Glomerular visceral epithelial cell (primary cell): Measurements from ENCODE around the gene CPED1.
"Not testable (repeated sequence)": the region's sequence is repeated elsewhere in the genome, so short reads cannot be mapped to it uniquely, and the experiment has no call there.

Experiments used
- DNase-seq: peaks from one replicate; pipeline ENCODE4 v3.0.0-alpha.2; 2016; ENCODE audit errors: extremely low spot score

CPED1 gene

GRCh38 chr7:121017586-121017985 lies 29.1 kb downstream of the CPED1 start:
- no peak for DNase-seq

- DNase-seq, result no peak
These were observed 30.5 kb downstream of the CPED1 start for GRCh38 chr7:121019018-121019417.

- DNase-seq, result no peak
These were observed 31.9 kb downstream of the CPED1 start for GRCh38 chr7:121020249-121020988.

- no peak for DNase-seq
These were observed 32.8 kb downstream of the CPED1 start for GRCh38 chr7:121020989-121021969.

GRCh38 chr7:121023194-121023593 lies 34.7 kb downstream of the CPED1 start:
- no peak for DNase-seq

- no peak for DNase-seq
These were observed 35.4 kb downstream of the CPED1 start for GRCh38 chr7:121023683-121024511.

GRCh38 chr7:121024611-121025010 lies 36.1 kb downstream of the CPED1 start:
- DNase-seq, result no peak

- DNase-seq, result no peak
These were observed 37.6 kb downstream of the CPED1 start for GRCh38 chr7:121026159-121026558.

GRCh38 chr7:121026577-121027111 lies 38.1 kb downstream of the CPED1 start:
- DNase-seq, result no peak

- DNase-seq, result no peak
These were observed 39.5 kb downstream of the CPED1 start for GRCh38 chr7:121027761-121028669.

GRCh38 chr7:121029302-121029701 lies 40.8 kb downstream of the CPED1 start:
- no peak for DNase-seq

- DNase-seq, result no peak
These were observed 41.8 kb downstream of the CPED1 start for GRCh38 chr7:121030308-121030707.

GRCh38 chr7:121032645-121033460 lies 44.3 kb downstream of the CPED1 start:
- DNase-seq, result peak; percentile 25

- no peak for DNase-seq
These were observed 46.4 kb downstream of the CPED1 start for GRCh38 chr7:121034929-121035328.

GRCh38 chr7:121036776-121037175 lies 48.3 kb downstream of the CPED1 start:
- not testable (repeated sequence) for DNase-seq

- not testable (repeated sequence) for DNase-seq
These were observed 48.8 kb downstream of the CPED1 start for GRCh38 chr7:121037329-121037728.

- no peak for DNase-seq
These were observed 49.6 kb downstream of the CPED1 start for GRCh38 chr7:121037957-121038716.

- no peak for DNase-seq
These were observed 50.4 kb downstream of the CPED1 start for GRCh38 chr7:121038717-121039509.
